ENCODE measurements around the gene P2RY13.

The P2RY13 gene

GRCh38 chr3:151300539-151300938, 28.8 kb downstream of the P2RY13 start:
- H3K27ac ChIP-seq (ENCODE audit: low read length) = no peak overlapping the region
- H3K27me3 ChIP-seq (replicated peaks; ENCODE audit: insufficient read depth, low read length) = no peaks in the 10 kb centered on the region
- H4K20me1 ChIP-seq (ENCODE audit: insufficient read depth, low read length) = no peaks in the 10 kb centered on the region
- TF ChIP-seq CTCF (IDR thresholded peaks at IDR 0.05; ENCODE audit: low read length) (no peak), EZH2phosphoT487 (IDR thresholded peaks at IDR 0.05; ENCODE audit: low read length) (no peak), EZH2 (optimal IDR thresholded peaks at IDR 0.05; ENCODE audit: low read depth, low read length) (no peak)
- H3K4me3 ChIP-seq (ENCODE audit: low read length) = no peak overlapping the region
- no peaks in the 10 kb centered on the region for H3F3A ChIP-seq (ENCODE audit: insufficient read depth, low read length)
- no peaks in the 10 kb centered on the region for H3K79me2 ChIP-seq (ENCODE audit: low read length)
- no peaks in the 10 kb centered on the region for H3K9me2 ChIP-seq (replicated peaks; ENCODE audit: insufficient read depth, low read length)
- H3K4me2 ChIP-seq (ENCODE audit: low read depth, low read length) = no peak overlapping the region
- DNase-seq = no peak
- H3K36me3 ChIP-seq (replicated peaks; ENCODE audit: insufficient read depth, low read length) = no peaks in the 10 kb centered on the region
- no peak overlapping the region for H3K9ac ChIP-seq (ENCODE audit: low read length)
- H3K4me1 ChIP-seq (ENCODE audit: low read length) = peaks cover 8% of the 10 kb centered on the region
- H3K9me3 ChIP-seq (replicated peaks; ENCODE audit: insufficient read depth, low read length) = no peaks in the 10 kb centered on the region
- H2AFZ ChIP-seq (ENCODE audit: low read length) = no peak overlapping the region

GRCh38 chr3:151299006-151299405, 30.3 kb downstream of the P2RY13 start:
- H3K4me1 ChIP-seq (ENCODE audit: low read length) = no peaks in the 10 kb centered on the region
- H3K9me2 ChIP-seq (replicated peaks; ENCODE audit: insufficient read depth, low read length) = no peaks in the 10 kb centered on the region
- no peaks in the 10 kb centered on the region for H3K27me3 ChIP-seq (replicated peaks; ENCODE audit: insufficient read depth, low read length)
- H2AFZ ChIP-seq (ENCODE audit: low read length) = no peak overlapping the region
- H3K27ac ChIP-seq (ENCODE audit: low read length) = no peak overlapping the region
- no peaks in the 10 kb centered on the region for H3K36me3 ChIP-seq (replicated peaks; ENCODE audit: insufficient read depth, low read length)
- no peaks in the 10 kb centered on the region for H3F3A ChIP-seq (ENCODE audit: insufficient read depth, low read length)
- no peak overlapping the region for H3K4me3 ChIP-seq (ENCODE audit: low read length)
- TF ChIP-seq EZH2 (optimal IDR thresholded peaks at IDR 0.05; ENCODE audit: low read depth, low read length) (no peak), CTCF (IDR thresholded peaks at IDR 0.05; ENCODE audit: low read length) (no peak), EZH2phosphoT487 (IDR thresholded peaks at IDR 0.05; ENCODE audit: low read length) (no peak)
- DNase-seq = no peak
- no peak overlapping the region for H3K9ac ChIP-seq (ENCODE audit: low read length)
- H3K79me2 ChIP-seq (ENCODE audit: low read length) = no peaks in the 10 kb centered on the region
- no peak overlapping the region for H3K4me2 ChIP-seq (ENCODE audit: low read depth, low read length)
- H4K20me1 ChIP-seq (ENCODE audit: insufficient read depth, low read length) = no peaks in the 10 kb centered on the region
- H3K9me3 ChIP-seq (replicated peaks; ENCODE audit: insufficient read depth, low read length) = no peaks in the 10 kb centered on the region

DNA sequence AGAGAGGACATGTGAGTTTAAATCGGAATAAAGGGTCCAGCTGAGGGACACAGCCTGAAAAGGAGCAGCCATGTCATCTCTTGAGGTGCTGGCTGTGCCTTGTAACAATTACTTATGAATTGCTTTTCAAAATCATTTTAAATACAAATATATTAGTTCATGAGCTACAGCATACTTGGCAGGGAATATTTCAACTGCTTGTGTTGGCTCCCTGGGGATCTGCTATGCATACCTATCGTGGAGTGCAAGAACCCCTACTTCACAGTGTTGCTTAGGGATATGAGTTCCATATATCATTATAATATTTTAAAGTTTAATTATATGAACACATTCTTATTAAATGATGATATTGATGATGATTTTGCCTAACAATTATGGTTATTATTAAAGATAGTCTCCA, 31.9 kb downstream of the P2RY13 start:
- Histone ChIP-seq H3K27me3 (replicated peaks; ENCODE audit: insufficient read depth, low read length) (no peaks in the 10 kb centered on the region), H3K27ac (ENCODE audit: low read length) (no peak overlapping the region), H2AFZ (ENCODE audit: low read length) (no peak overlapping the region), H3K9me2 (replicated peaks; ENCODE audit: insufficient read depth, low read length) (no peaks in the 10 kb centered on the region), H3K36me3 (replicated peaks; ENCODE audit: insufficient read depth, low read length) (no peaks in the 10 kb centered on the region), H3F3A (ENCODE audit: insufficient read depth, low read length) (no peaks in the 10 kb centered on the region), H3K4me2 (ENCODE audit: low read depth, low read length) (no peak overlapping the region), H3K4me1 (ENCODE audit: low read length) (no peaks in the 10 kb centered on the region), H3K9me3 (replicated peaks; ENCODE audit: insufficient read depth, low read length) (no peaks in the 10 kb centered on the region), H3K4me3 (ENCODE audit: low read length) (no peak overlapping the region), H4K20me1 (ENCODE audit: insufficient read depth, low read length) (no peaks in the 10 kb centered on the region), H3K79me2 (ENCODE audit: low read length) (no peaks in the 10 kb centered on the region), H3K9ac (ENCODE audit: low read length) (no peak overlapping the region)
- TF ChIP-seq EZH2phosphoT487 (IDR thresholded peaks at IDR 0.05; ENCODE audit: low read length) (no peak), CTCF (IDR thresholded peaks at IDR 0.05; ENCODE audit: low read length) (no peak), EZH2 (optimal IDR thresholded peaks at IDR 0.05; ENCODE audit: low read depth, low read length) (no peak)
- no peak for DNase-seq
